A549 (cell line): ENCODE results near the gene CDC42BPG. TPM values are rescaled to one million over a fixed set of nuclear protein-coding genes. Genes with fewer than 3 reads are reported as not detected.

ENCODE experiments used
- ATAC-seq, 2 experiments: fragments of 200-7000 bp in 1 of 2; fragments of >200 bp in 1 of 2; cut with Nextera tagmentation in 1 of 2; cut with Tn5 transposase in 1 of 2; 3 replicates each; pipeline versions ENCODE4 v1.8.0 to v1.9.1; 2018 to 2020; ENCODE audit warnings: mild to moderate bottlenecking in 1 of 2, moderate library complexity in 1 of 2
- CTCF ChIA-PET: fragments of 300-600 bp; sonication (Branson Sonifier 250); formaldehyde crosslinking; extraction: SDS; loops from one replicate; lab custom pipeline; 2021; ENCODE audit warnings: antibody characterized with exemption, inconsistent platforms; lab: Yijun Ruan, JAX
- POLR2A ChIA-PET: fragments of 350-600 bp; formaldehyde crosslinking; extraction: SDS; loops from one replicate; lab custom pipeline; 2021; ENCODE audit warnings: antibody characterized with exemption, inconsistent platforms; lab: Yijun Ruan, JAX
- DNase-seq, 2 experiments: peaks; one replicate each; pipeline versions ENCODE4 v3.0.0 to v3.0.0-alpha.2; 2011 to 2016; ENCODE audit warnings: low read depth in 1 of 2, low spot score in 1 of 2
- FAIRE-seq: peaks from 2 replicates; lab custom pipeline; 2011; peaks lifted over from hg19 to GRCh38; lab: Jason Lieb, UNC
- H3K27ac ChIP-seq, 2 experiments: fragments of >200 bp; sonication (Bioruptor Twin); formaldehyde crosslinking; 3 replicates each; pipeline ENCODE4 v1.5.1; 2016 to 2017
- H3K4me1 ChIP-seq: fragments of >200 bp; sonication (Bioruptor Twin); formaldehyde crosslinking; 3 replicates; pipeline ENCODE4 v1.6.1; 2016
- H3K4me2 ChIP-seq: fragments of >200 bp; sonication (Bioruptor Twin); formaldehyde crosslinking; 3 replicates; pipeline ENCODE4 v1.6.1; 2016
- H3K4me3 ChIP-seq: fragments of >200 bp; sonication (Bioruptor Twin); formaldehyde crosslinking; 3 replicates; pipeline ENCODE4 v1.5.1; 2016
- H3K9me3 ChIP-seq: fragments of >200 bp; sonication (Bioruptor Twin); formaldehyde crosslinking; 3 replicates; pipeline ENCODE4 v1.6.1; 2016
- CHD2 ChIP-seq: fragments of 150-350 bp; IDR thresholded peaks from 2 replicates; pipeline ENCODE4 v1.6.1; 2014; ENCODE audit warnings: low read length; ENCODE audit not compliant: partially characterized antibody
- CTCF ChIP-seq: fragments of >200 bp; sonication (Bioruptor Twin); formaldehyde crosslinking; IDR thresholded peaks from 3 replicates; pipeline ENCODE4 v1.5.1; 2016
- E2F6 ChIP-seq: IDR thresholded peaks from 2 replicates; pipeline ENCODE4 v1.6.1; 2012; ENCODE audit warnings: low read depth, borderline replicate concordance
- FOSB ChIP-seq: fragments of 250-450 bp; sonication (Bioruptor Pico); IDR thresholded peaks from 2 replicates; pipeline ENCODE4 v1.5.0; 2020; ENCODE audit warnings: mild to moderate bottlenecking, moderate library complexity
- FOXS1 ChIP-seq: fragments of 250-450 bp; sonication (Bioruptor Pico); IDR thresholded peaks from 2 replicates; pipeline ENCODE4 v1.5.0; 2020; ENCODE audit warnings: mild to moderate bottlenecking, moderate library complexity
- HEYL ChIP-seq: fragments of 250-450 bp; sonication (Bioruptor Pico); IDR thresholded peaks from 2 replicates; pipeline ENCODE4 v1.8.0; 2021; ENCODE audit warnings: mild to moderate bottlenecking, moderate library complexity
- MAFK ChIP-seq: fragments of 450-650 bp; IDR thresholded peaks from 2 replicates; pipeline ENCODE4 v1.6.1; 2014; ENCODE audit not compliant: partially characterized antibody
- MAX ChIP-seq: IDR thresholded peaks from 2 replicates; pipeline ENCODE4 v1.6.1; 2012
- MAZ ChIP-seq: fragments of 150-350 bp; IDR thresholded peaks from 2 replicates; pipeline ENCODE4 v1.6.1; 2014; ENCODE audit warnings: antibody characterized with exemption, low read depth, low read length, borderline replicate concordance
- NPAS2 ChIP-seq: fragments of 250-450 bp; sonication (Bioruptor Pico); IDR thresholded peaks from 2 replicates; pipeline ENCODE4 v1.8.0; 2022; ENCODE audit warnings: mild to moderate bottlenecking, moderate library complexity, borderline replicate concordance
- PBX3 ChIP-seq: IDR thresholded peaks from 2 replicates; pipeline ENCODE4 v1.6.1; 2012
- PHF8 ChIP-seq: fragments of 200-600 bp; sonication (generic); IDR thresholded peaks from 2 replicates; pipeline ENCODE4 v1.6.1; 2016; ENCODE audit warnings: low read depth, mild to moderate bottlenecking, antibody characterized with exemption, moderate library complexity, borderline replicate concordance
- RNF2 ChIP-seq: fragments of 200-600 bp; sonication (generic); IDR thresholded peaks from 2 replicates; pipeline ENCODE4 v1.6.1; 2016; ENCODE audit warnings: low read depth, mild to moderate bottlenecking, antibody characterized with exemption, moderate library complexity, borderline replicate concordance
- SMC3 ChIP-seq: fragments of >200 bp; sonication (Bioruptor Twin); formaldehyde crosslinking; IDR thresholded peaks from 3 replicates; pipeline ENCODE4 v1.6.1; 2018; ENCODE audit warnings: inconsistent platforms
- USF2 ChIP-seq: fragments of 450-650 bp; IDR thresholded peaks from 2 replicates; pipeline ENCODE4 v1.6.1; 2014; ENCODE audit warnings: antibody characterized with exemption
- WGBS: methylation state at CpG from one replicate; pipeline ENCODE4 v1.1.6; 2017; ENCODE audit errors: missing lambda C conversion rate; 5-methylcytosine and 5-hydroxymethylcytosine counted together
- polyA plus RNA-seq, 4 experiments: library from polyadenylated mRNA; depleted of rRNA in 3 of 4; stranded (reverse); fragments of >200 nt; fragmentation: RNase III in 1 of 4; extraction: RNeasy Plus Mini Kit Qiagen cat#74134 plus additional on column Dnase treatment in 1 of 4; gene quantifications; 2 replicates in 3 of 4; 3 replicates in 1 of 4; pipeline ENCODE4 v1.2.3, GENCODE V29; 2011 to 2017

Gene CDC42BPG
- polyA plus RNA-seq, 2 of the 4 experiments (the other 2 are of a cell fraction): 0.35 to 1.0 TPM

- peak; percentile 69 for TF ChIP-seq CTCF
- peak; percentile 57; the same call in 1 of the 2 replicates for TF ChIP-seq PBX3
- peak; percentile 95 for TF ChIP-seq CHD2
Measured at GRCh38 chr11:64878494-64879243, 34.2 kb upstream of the CDC42BPG start, which contains the start of gene EHD1 (continued).

GRCh38 chr11:64878223-64878493 lies 33.7 kb upstream of the CDC42BPG start:
- ATAC-seq (peak; percentile 49 to 54), DNase-seq (no peak), FAIRE-seq (no peak)
- CTCF ChIA-PET: interaction anchor here (0.5 to 31.5 kb wide), 9 partner anchors 13 to 286 kb away, joined by 3 to 1607 read pairs (median 4); partner anchors contain the start of genes ARL2 and CDC42BPG
- 4% methylated on average over 10 of the region's 21 CpGs for WGBS
- no peaks in the 10 kb centered on the region for H3K9me3 ChIP-seq
- peak overlapping the region; percentile 95 for H3K4me2 ChIP-seq
- H3K4me1 ChIP-seq: peaks cover 28% of the 10 kb centered on the region
- POLR2A ChIA-PET: interaction anchor here (0.7 to 4.4 kb wide), 11 partner anchors 10 to 34 kb away, joined by 3 to 27 read pairs (median 5); partner anchors contain the start of gene CDC42BPG
- peak overlapping the region; percentile 90 for H3K4me3 ChIP-seq
- peak overlapping the region; percentile 88 to 92 for H3K27ac ChIP-seq
- no peak for TF ChIP-seq MAFK
- TF ChIP-seq E2F6: peak; percentile 48; the same call in 1 of the 2 replicates
- no peak for TF ChIP-seq FOXS1
- no peak for TF ChIP-seq RNF2
- TF ChIP-seq MAX: no peak; the same call in 1 of the 2 replicates
- TF ChIP-seq FOSB: no peak
- peak; percentile 54; the same call in 1 of the 2 replicates for TF ChIP-seq PHF8
- TF ChIP-seq NPAS2 (CRISPR knock-in tag): no peak
- no peak for TF ChIP-seq SMC3
- no peak for TF ChIP-seq HEYL (CRISPR knock-in tag)
- no peak for TF ChIP-seq USF2

- H3K4me3 ChIP-seq: peak overlapping the region; percentile 90
- ATAC-seq (peak; percentile 17 to 28; a peak in 4 of 6 replicates), FAIRE-seq (no peak), DNase-seq (no peak)
- 1% methylated on average over 39 of the region's 41 CpGs for WGBS
- TF ChIP-seq MAX (peak; percentile 50; the same call in 1 of the 2 replicates), MAZ (no peak)
- H3K9me3 ChIP-seq: no peaks in the 10 kb centered on the region
- peaks cover 34% of the 10 kb centered on the region for H3K4me1 ChIP-seq
- H3K4me2 ChIP-seq: peak overlapping the region; percentile 95
- ChIA-PET CTCF (interaction anchor here (0.5 to 31.5 kb wide), 10 partner anchors 14 to 286 kb away, joined by 3 to 1607 read pairs (median 4); partner anchors contain the start of genes ARL2 and CDC42BPG), POLR2A (interaction anchor here (0.7 to 4.4 kb wide), 11 partner anchors 9 to 33 kb away, joined by 3 to 27 read pairs (median 5); partner anchors contain the start of gene CDC42BPG)
- peak overlapping the region; percentile 88 to 92 for H3K27ac ChIP-seq
Measured at GRCh38 chr11:64877390-64878222, 33.2 kb upstream of the CDC42BPG start.
